Measurements from ENCODE around the gene PRPS1L1. TPM values are rescaled to one million over a fixed set of nuclear protein-coding genes. Genes with fewer than 3 reads are reported as not detected.

Gene PRPS1L1
- total RNA-seq, 1 donor from 2014 or later, result not detected

DNA sequence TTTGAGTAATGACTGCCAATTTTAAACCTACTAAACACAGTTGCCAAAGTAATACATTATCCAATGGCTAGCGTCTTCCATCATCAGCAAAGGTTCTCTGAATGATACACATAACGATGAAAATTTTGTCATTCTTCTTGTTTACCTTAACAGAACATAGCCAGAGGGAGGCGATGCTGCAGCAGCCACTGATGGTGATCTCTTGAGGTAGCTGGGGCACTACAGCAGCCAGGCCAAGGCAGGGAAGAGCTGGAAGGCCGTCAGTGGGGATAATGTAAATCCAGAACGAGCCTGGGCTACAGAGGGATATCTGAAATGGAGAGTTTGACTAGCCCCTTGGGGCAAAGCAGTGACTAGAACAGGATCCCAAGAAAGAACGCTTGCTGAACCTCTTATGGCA is 38.8 kb downstream of the PRPS1L1 start:
- intact Hi-C loops (cut with DNase I), result no loop called here
- DNase-seq (no peak), ATAC-seq (no peak)
- H3K4me1 ChIP-seq, result no peaks in the 10 kb centered on the region
- no peaks in the 10 kb centered on the region for H3K36me3 ChIP-seq
- H3K9me3 ChIP-seq, result no peaks in the 10 kb centered on the region
- no peak overlapping the region for H3K4me3 ChIP-seq
- H3K27me3 ChIP-seq, result no peaks in the 10 kb centered on the region
- H3K27ac ChIP-seq, result no peak overlapping the region
- TF ChIP-seq, protein P1, sequence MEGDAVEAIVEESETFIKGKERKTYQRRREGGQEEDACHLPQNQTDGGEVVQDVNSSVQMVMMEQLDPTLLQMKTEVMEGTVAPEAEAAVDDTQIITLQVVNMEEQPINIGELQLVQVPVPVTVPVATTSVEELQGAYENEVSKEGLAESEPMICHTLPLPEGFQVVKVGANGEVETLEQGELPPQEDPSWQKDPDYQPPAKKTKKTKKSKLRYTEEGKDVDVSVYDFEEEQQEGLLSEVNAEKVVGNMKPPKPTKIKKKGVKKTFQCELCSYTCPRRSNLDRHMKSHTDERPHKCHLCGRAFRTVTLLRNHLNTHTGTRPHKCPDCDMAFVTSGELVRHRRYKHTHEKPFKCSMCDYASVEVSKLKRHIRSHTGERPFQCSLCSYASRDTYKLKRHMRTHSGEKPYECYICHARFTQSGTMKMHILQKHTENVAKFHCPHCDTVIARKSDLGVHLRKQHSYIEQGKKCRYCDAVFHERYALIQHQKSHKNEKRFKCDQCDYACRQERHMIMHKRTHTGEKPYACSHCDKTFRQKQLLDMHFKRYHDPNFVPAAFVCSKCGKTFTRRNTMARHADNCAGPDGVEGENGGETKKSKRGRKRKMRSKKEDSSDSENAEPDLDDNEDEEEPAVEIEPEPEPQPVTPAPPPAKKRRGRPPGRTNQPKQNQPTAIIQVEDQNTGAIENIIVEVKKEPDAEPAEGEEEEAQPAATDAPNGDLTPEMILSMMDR (IDR thresholded peaks at IDR 0.05), result no peak

DNA sequence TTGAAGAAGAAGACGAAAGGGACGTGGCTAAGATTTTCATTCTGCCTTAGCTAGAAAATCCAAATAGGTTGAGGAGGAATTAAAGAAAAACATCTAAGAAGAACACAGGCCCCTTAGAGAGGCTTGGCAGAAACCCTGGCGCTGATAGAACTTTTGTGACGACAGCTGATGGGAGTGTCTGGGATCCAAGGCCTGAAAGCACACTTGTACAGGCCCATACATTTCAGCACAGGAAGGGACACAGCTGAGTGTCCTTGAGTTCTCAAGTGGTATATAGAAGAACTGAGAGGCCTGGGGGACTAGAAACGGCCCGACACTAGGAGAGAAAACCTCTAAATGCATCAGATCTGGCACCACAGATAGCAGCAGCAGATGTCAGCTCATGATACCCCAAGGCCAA is 39.5 kb downstream of the PRPS1L1 start:
- Histone ChIP-seq H3K9me3 (no peaks in the 10 kb centered on the region), H3K36me3 (no peaks in the 10 kb centered on the region), H3K4me3 (no peak overlapping the region), H3K27me3 (no peaks in the 10 kb centered on the region), H3K27ac (no peak overlapping the region), H3K4me1 (no peaks in the 10 kb centered on the region)
- intact Hi-C loops (cut with DNase I), result no loop called here
- TF ChIP-seq, protein P1 (IDR thresholded peaks at IDR 0.05), result no peak
- peak; percentile 77 for ATAC-seq
- no peak for DNase-seq

DNA sequence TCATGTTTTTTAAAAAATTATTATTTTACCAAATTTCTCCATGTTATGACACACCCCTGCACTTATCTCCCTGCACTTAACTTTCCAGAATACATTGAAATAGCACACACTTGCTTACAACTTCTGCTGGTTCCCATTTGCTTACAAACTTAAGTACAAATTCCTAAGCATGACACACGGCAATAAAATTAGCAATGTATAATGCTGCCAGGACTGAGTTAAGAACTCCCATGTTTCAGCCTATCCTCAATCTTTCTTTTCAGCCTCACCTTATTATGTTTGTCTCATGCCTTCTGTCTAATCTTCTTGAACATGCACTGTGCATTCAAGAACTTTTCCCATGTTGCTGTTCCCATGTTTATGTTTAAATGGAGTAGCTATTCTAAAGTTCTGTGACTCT is 40.8 kb downstream of the PRPS1L1 start:
- DNase-seq, result no peak
- intact Hi-C loops (cut with DNase I), result no loop called here
- Histone ChIP-seq H3K4me1 (no peaks in the 10 kb centered on the region), H3K27ac (no peak overlapping the region), H3K36me3 (no peaks in the 10 kb centered on the region), H3K27me3 (no peaks in the 10 kb centered on the region), H3K9me3 (no peaks in the 10 kb centered on the region), H3K4me3 (no peak overlapping the region)
- peak; percentile 68 for ATAC-seq
- TF ChIP-seq, protein P1 (IDR thresholded peaks at IDR 0.05), result no peak

DNA sequence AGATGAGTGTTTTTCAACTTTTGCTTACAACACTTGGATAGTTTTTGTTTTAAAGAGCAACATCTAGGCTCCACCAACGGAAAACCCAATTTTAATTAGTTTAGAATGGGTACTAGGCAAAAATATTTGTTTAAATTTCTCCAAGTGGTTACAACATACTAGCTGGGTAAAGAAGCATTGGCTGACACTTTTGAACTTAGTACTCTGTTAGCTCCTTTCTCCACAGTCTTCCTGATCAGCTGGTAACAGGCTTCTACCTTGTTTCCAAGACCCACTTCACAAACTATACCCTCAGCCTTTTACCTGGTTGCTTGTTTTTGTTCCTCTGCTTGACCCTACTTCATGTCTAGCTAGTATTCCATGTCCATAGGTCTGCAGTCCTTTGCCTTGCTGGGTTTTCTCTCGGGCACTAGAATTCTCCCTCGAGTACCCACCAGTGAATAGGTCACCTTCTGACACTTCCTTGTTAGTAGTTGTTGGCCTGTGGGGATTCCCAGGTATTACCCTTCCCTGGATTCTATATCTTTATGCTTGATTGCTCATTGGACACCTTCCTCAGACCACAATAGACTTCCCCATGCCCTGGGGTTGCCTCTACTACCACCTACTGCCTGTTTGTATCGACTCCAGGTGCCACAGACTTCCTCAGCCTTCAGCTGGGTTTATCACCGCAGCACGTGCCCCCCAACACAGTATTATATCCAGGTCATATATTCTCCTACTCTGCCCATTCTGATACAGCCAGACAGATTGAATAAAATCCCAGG is 42.0 kb downstream of the PRPS1L1 start:
- Histone ChIP-seq H3K4me3 (no peak overlapping the region), H3K9me3 (no peaks in the 10 kb centered on the region), H3K27me3 (no peaks in the 10 kb centered on the region), H3K4me1 (no peaks in the 10 kb centered on the region), H3K36me3 (no peaks in the 10 kb centered on the region), H3K27ac (no peak overlapping the region)
- TF ChIP-seq, protein P1 (IDR thresholded peaks at IDR 0.05), result no peak
- ATAC-seq (no peak), DNase-seq (no peak)
- intact Hi-C loops (cut with DNase I), result no loop called here

DNA sequence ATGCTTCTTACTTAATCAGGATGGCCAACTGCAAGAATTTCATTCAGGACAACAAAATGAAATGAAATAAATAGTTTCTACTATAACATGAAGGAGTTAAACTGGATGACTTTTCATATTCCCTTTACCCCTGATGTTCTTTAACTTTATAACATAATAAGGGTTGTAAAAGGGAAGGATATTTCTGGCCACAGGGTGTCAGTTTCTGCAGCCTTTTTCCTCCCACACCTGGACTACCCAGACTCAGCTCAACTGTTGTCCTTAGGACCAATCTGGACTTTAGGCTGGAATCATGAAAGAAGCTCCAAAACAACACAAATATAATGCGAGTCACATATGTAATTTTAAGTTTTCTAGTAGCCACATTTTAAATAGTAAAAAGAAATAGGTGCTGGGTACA is 43.4 kb downstream of the PRPS1L1 start:
- H3K4me1 ChIP-seq, result no peaks in the 10 kb centered on the region
- TF ChIP-seq, protein P1 (IDR thresholded peaks at IDR 0.05), result no peak
- H3K27ac ChIP-seq, result no peak overlapping the region
- H3K4me3 ChIP-seq, result no peak overlapping the region
- DNase-seq (no peak), ATAC-seq (no peak)
- intact Hi-C loops (cut with DNase I), result no loop called here
- H3K36me3 ChIP-seq, result no peaks in the 10 kb centered on the region
- H3K27me3 ChIP-seq, result no peaks in the 10 kb centered on the region
- H3K9me3 ChIP-seq, result no peaks in the 10 kb centered on the region
